B cell (primary cell): ENCODE results near the gene SLC29A4. TPM values are rescaled to one million over a fixed set of nuclear protein-coding genes. Genes with fewer than 3 reads are reported as not detected.

ENCODE experiments used
- ATAC-seq: fragments of 200-7000 bp; cut with Tn5 transposase; one replicate; pipeline ENCODE4 v1.10.0; 2021; ENCODE audit warnings: low read depth, mild to moderate bottlenecking, moderate number of reproducible peaks, moderate library complexity
- CTCF ChIA-PET: fragments of 350-600 bp; sonication (Branson Sonifier 250); formaldehyde crosslinking; loops from one replicate; lab custom pipeline; 2021; ENCODE audit warnings: antibody characterized with exemption, inconsistent platforms; lab: Charles Lee
- POLR2A ChIA-PET: fragments of 350-600 bp; sonication (Branson Sonifier 250); formaldehyde crosslinking; loops from one replicate; lab custom pipeline; 2021; ENCODE audit warnings: antibody characterized with exemption; lab: Charles Lee
- DNase-seq: peaks from one replicate; pipeline ENCODE4 v3.0.0; 2013
- H2AFZ ChIP-seq: 2 replicates; pipeline ENCODE4 v1.6.1; 2012; ENCODE audit warnings: mild to moderate bottlenecking, low read depth, low read length; ENCODE audit not compliant: insufficient read depth, poor library complexity, severe bottlenecking
- H3K27ac ChIP-seq, 2 donors: 1 replicate in 1 of 2; 2 replicates in 1 of 2; pipeline ENCODE4 v1.5.1; 2012 to 2013; ENCODE audit warnings: low read length in 2 of 2, mild to moderate bottlenecking in 2 of 2, moderate library complexity in 1 of 2
- H3K27me3 ChIP-seq, 4 experiments: fragments of 200-600 bp in 1 of 4; sonication (generic) in 1 of 4; replicated peaks in 1 of 4; 1 replicate in 2 of 4; 2 replicates in 2 of 4; pipeline versions ENCODE4 v1.6.1 to v1.7.0; 2013 to 2016; ENCODE audit warnings: low read length in 3 of 4, mild to moderate bottlenecking in 2 of 4, mixed read lengths in 1 of 4, moderate library complexity in 1 of 4; ENCODE audit not compliant: insufficient read depth in 4 of 4, control insufficient read depth in 3 of 4; ENCODE audit errors: control extremely low read depth in 1 of 4
- H3K36me3 ChIP-seq, 2 experiments: replicated peaks in 1 of 2; 1 replicate in 1 of 2; 2 replicates in 1 of 2; pipeline versions ENCODE4 v1.6.1 to v1.7.1; 2013; ENCODE audit warnings: low read length in 1 of 2; ENCODE audit not compliant: insufficient read depth in 2 of 2, control insufficient read depth in 1 of 2; ENCODE audit errors: control extremely low read depth in 1 of 2, extremely low read depth in 1 of 2
- H3K4me1 ChIP-seq, 2 donors: fragments of 200-600 bp in 1 of 2; sonication (generic) in 1 of 2; 1 replicate in 1 of 2; 2 replicates in 1 of 2; pipeline versions ENCODE4 v1.5.1 to v1.6.1; 2013 to 2017; ENCODE audit warnings: low read length in 2 of 2; ENCODE audit not compliant: control insufficient read depth in 2 of 2, insufficient read depth in 2 of 2
- H3K4me2 ChIP-seq: replicated peaks from 2 replicates; pipeline ENCODE3; 2012; ENCODE audit warnings: mild to moderate bottlenecking, low read depth, low read length; ENCODE audit not compliant: poor library complexity, severe bottlenecking
- H3K4me3 ChIP-seq, 5 experiments: fragments of 200-600 bp in 1 of 5; sonication (generic) in 1 of 5; 1 replicate in 3 of 5; 2 replicates in 2 of 5; pipeline versions ENCODE4 v1.5.1 to v1.7.0; 2011 to 2016; ENCODE audit warnings: low read length in 4 of 5, mild to moderate bottlenecking in 4 of 5, low read depth in 2 of 5, control low read depth in 1 of 5, moderate library complexity in 1 of 5; ENCODE audit not compliant: insufficient read depth in 1 of 5; ENCODE audit errors: control extremely low read depth in 1 of 5, extremely low read depth in 1 of 5
- H3K79me2 ChIP-seq: fragments of 200-600 bp; sonication (generic); one replicate; pipeline ENCODE4 v1.6.0; 2016; ENCODE audit warnings: low read length; ENCODE audit not compliant: control insufficient read depth, insufficient read depth
- H3K9ac ChIP-seq: fragments of 200-600 bp; sonication (generic); 2 replicates; pipeline ENCODE4 v1.6.1; 2017; ENCODE audit warnings: mild to moderate bottlenecking, low read length, moderate library complexity
- H3K9me3 ChIP-seq, 3 donors: one replicate each; pipeline versions ENCODE4 v1.6.1 to v1.7.1; 2013; ENCODE audit warnings: low read length in 2 of 3; ENCODE audit not compliant: control insufficient read depth in 2 of 3, insufficient read depth in 1 of 3; ENCODE audit errors: control extremely low read depth in 1 of 3
- H4K20me1 ChIP-seq: 2 replicates; pipeline ENCODE4 v1.6.0; 2012; ENCODE audit warnings: mild to moderate bottlenecking, low read length; ENCODE audit not compliant: insufficient read depth, control insufficient read depth, poor library complexity, severe bottlenecking
- H3K27ac Mint-ChIP-seq: one replicate; pipeline ENCODE4 v1.8.0; 2021; ENCODE audit warnings: mixed read lengths
- H3K27me3 Mint-ChIP-seq: one replicate; pipeline ENCODE4 v1.8.0; 2021; ENCODE audit warnings: mixed read lengths
- H3K4me1 Mint-ChIP-seq: one replicate; pipeline ENCODE4 v1.8.0; 2021; ENCODE audit warnings: mixed read lengths
- H3K4me3 Mint-ChIP-seq: one replicate; pipeline ENCODE4 v1.8.0; 2021; ENCODE audit warnings: mixed read lengths
- H3K9me3 Mint-ChIP-seq: one replicate; pipeline ENCODE4 v1.8.0; 2022; ENCODE audit warnings: mixed read lengths; ENCODE audit not compliant: insufficient read depth
- CTCF ChIP-seq: fragments of 200-600 bp; IDR thresholded peaks from one replicate; pipeline ENCODE4 v1.8.0; 2022; ENCODE audit warnings: antibody characterized with exemption, mild to moderate bottlenecking
- EZH2 ChIP-seq: IDR thresholded peaks from 2 replicates; pipeline ENCODE4 v1.6.1; 2012; ENCODE audit warnings: borderline replicate concordance, low read depth, mild to moderate bottlenecking, moderate library complexity, low read length; ENCODE audit not compliant: insufficient read depth, poor library complexity, severe bottlenecking
- WGBS: methylation state at CpG from one replicate; pipeline ENCODE4 v1.1.5; 2013; ENCODE audit warnings: missing lambda C conversion rate; ENCODE audit not compliant: insufficient coverage; 5-methylcytosine and 5-hydroxymethylcytosine counted together
- intact Hi-C: fragments of 100-400 bp; cut with micrococcal nuclease; formaldehyde crosslinking; loops from one replicate; pipeline ENCODE4 v1.10.0; 2022
- polyA plus RNA-seq: library from polyadenylated mRNA; depleted of rRNA; stranded (reverse); fragments of >200 nt; gene quantifications from 2 replicates; pipeline ENCODE4 v1.2.3, GENCODE V29; 2012
- total RNA-seq, 2 donors: library from RNA; stranded (reverse); fragments of 120-200 nt in 1 of 2; gene quantifications; 1 replicate in 1 of 2; 2 replicates in 1 of 2; pipeline versions ENCODE4 v1.2.3 to v1.2.4, GENCODE V29; 2013 to 2022

Gene SLC29A4
- total and polyA plus RNA-seq, 2 donors (not counting 1 experiment from before 2014, with no cell fraction given), result 0.21 to 0.67 TPM

- no peak for DNase-seq
- Mint-ChIP-seq H3K4me1 (peaks cover 15% of the 10 kb centered on the region), H3K9me3 (peaks cover 6% of the 10 kb centered on the region), H3K27ac (no peak overlapping the region), H3K4me3 (no peak overlapping the region), H3K27me3 (no peaks in the 10 kb centered on the region)
- ATAC-seq, result no peak
- H3K4me3 ChIP-seq, result no peak overlapping the region
- H3K4me2 ChIP-seq, result no peak overlapping the region
- H3K27me3 ChIP-seq, result no peaks in the 10 kb centered on the region
- no peak overlapping the region for H2AFZ ChIP-seq
- ChIA-PET CTCF (no interaction called here), POLR2A (no interaction called here)
- H3K9ac ChIP-seq, result no peak overlapping the region
- intact Hi-C loops, result no loop called here
- peaks cover 30% of the 10 kb centered on the region for H3K79me2 ChIP-seq
- H4K20me1 ChIP-seq, result peaks cover 58% of the 10 kb centered on the region
- TF ChIP-seq EZH2 (no peak), CTCF (no peak)
- no peak overlapping the region for H3K27ac ChIP-seq
- H3K4me1 ChIP-seq, result peaks cover 14 to 16% of the 10 kb centered on the region in 2 donors
- peaks cover 0 to 32% of the 10 kb centered on the region in 2 experiments for H3K36me3 ChIP-seq
- H3K9me3 ChIP-seq, result peaks cover 0 to 23% (median 9%) of the 10 kb centered on the region in 3 donors
- 97% methylated on average over 43 of the region's 43 CpGs for WGBS
Observed at GRCh38 chr7:5332579-5332978, 49.8 kb downstream of the SLC29A4 start.

GRCh38 chr7:5333121-5334045, 50.6 kb downstream of the SLC29A4 start:
- DNase-seq (no peak), ATAC-seq (no peak)
- peaks cover 0 to 28% (median 9%) of the 10 kb centered on the region in 3 donors for H3K9me3 ChIP-seq
- Mint-ChIP-seq H3K4me3 (no peak overlapping the region), H3K27me3 (no peaks in the 10 kb centered on the region), H3K27ac (no peak overlapping the region), H3K4me1 (peaks cover 13% of the 10 kb centered on the region), H3K9me3 (peaks cover 6% of the 10 kb centered on the region)
- intact Hi-C loops, result no loop called here
- peaks cover 14 to 16% of the 10 kb centered on the region in 2 donors for H3K4me1 ChIP-seq
- H3K27me3 ChIP-seq, result no peaks in the 10 kb centered on the region
- peaks cover 30% of the 10 kb centered on the region for H3K79me2 ChIP-seq
- POLR2A ChIA-PET, result no interaction called here
- H2AFZ ChIP-seq, result no peak overlapping the region
- H3K27ac ChIP-seq, result no peak overlapping the region
- H3K4me2 ChIP-seq, result no peak overlapping the region
- TF ChIP-seq CTCF (no peak), EZH2 (no peak)
- H3K36me3 ChIP-seq, result peaks cover 0 to 34% of the 10 kb centered on the region in 2 experiments
- 89% methylated on average over 30 of the region's 32 CpGs for WGBS
- H3K9ac ChIP-seq, result no peak overlapping the region
- H4K20me1 ChIP-seq, result peaks cover 58% of the 10 kb centered on the region
- CTCF ChIA-PET, result no interaction called here
- no peak overlapping the region for H3K4me3 ChIP-seq
